H54 (cell line): ENCODE results near the gene LRP1B.

Source experiments
- DNase-seq: peaks from one replicate; pipeline ENCODE4 v3.0.0; 2011; ENCODE audit warnings: low spot score, mixed read lengths; ENCODE audit not compliant: insufficient read length
- FAIRE-seq: peaks from 3 replicates; lab custom pipeline; 2011; peaks lifted over from hg19 to GRCh38; lab: Jason Lieb, UNC
- POLR2A ChIP-seq: IDR thresholded peaks from 2 replicates; pipeline ENCODE4 v1.6.1; 2011; ENCODE audit warnings: low read depth, mild to moderate bottlenecking, low read length

Gene LRP1B

DNA sequence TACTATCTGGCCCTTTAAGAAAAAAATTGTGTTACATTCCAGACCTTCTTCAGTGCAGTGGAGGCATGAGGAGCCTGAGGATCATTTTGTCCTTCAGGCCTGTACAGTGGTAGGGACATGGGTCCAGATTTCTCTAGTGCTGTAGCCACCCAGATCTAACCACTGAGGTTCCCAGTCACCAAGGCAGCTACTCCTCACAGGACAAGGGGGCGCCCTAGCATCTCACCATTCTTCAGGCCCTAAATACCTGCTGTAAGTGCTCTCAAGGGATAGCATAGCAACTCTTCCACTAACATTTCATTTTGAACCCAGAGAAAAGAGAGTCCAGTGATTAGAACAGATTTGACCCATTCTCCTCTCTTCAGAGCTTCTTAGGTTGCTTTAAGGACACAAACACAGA lies 1533.0 kb downstream of the LRP1B start:
- TF ChIP-seq POLR2A: no peak
- FAIRE-seq (no peak), DNase-seq (no peak)

DNA sequence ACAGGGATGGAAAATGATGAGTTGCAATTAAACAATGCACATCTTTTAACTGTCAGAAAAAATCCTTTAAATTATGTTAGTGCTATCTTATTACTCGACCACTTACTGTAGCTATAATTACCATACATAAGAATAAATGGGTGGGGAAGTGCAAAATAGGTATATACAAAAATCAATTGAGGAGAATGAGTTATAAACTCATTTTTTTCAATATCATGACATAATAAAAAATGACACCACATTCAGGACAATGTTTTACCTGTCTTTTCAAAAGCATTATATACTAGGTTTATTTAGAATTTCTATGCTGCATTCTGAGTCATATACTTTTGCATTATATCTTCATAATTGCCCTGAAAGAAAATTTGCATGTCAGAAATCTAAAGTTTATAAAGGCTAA lies 1533.6 kb downstream of the LRP1B start:
- TF ChIP-seq POLR2A: no peak
- no peak for FAIRE-seq
- DNase-seq: no peak

GRCh38 chr2:140596447-140596846 lies 1534.4 kb downstream of the LRP1B start:
- no peak for TF ChIP-seq POLR2A
- no peak for FAIRE-seq
- DNase-seq: no peak

- TF ChIP-seq POLR2A: no peak
- no peak for DNase-seq
- no peak for FAIRE-seq
Measured at GRCh38 chr2:140595107-140595506, 1535.7 kb downstream of the LRP1B start.

- no peak for TF ChIP-seq POLR2A
- DNase-seq (no peak), FAIRE-seq (no peak)
Measured at GRCh38 chr2:140593132-140593531, 1537.7 kb downstream of the LRP1B start.

DNA sequence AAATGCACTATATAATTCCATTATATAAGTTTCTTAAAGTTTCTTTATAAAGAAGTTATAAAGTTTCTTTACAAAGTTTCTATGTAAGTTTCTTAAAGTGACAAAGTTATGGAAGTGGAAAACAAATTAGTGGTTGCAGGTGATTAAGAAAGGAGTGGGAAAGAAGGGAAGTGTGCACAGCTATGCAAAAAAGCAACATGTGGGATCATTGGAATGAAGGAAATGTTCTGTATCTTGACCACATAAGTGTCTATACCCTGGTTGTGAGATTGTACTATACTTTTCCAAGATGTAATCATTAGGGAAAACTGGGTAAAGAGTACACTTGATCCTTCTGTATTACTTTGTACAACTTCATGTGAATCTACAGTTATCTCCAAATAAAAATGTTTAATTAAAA lies 1541.1 kb downstream of the LRP1B start:
- FAIRE-seq (no peak), DNase-seq (no peak)
- TF ChIP-seq POLR2A: no peak

GRCh38 chr2:140589273-140589672 lies 1541.5 kb downstream of the LRP1B start:
- FAIRE-seq (no peak), DNase-seq (no peak)
- no peak for TF ChIP-seq POLR2A

- DNase-seq (peak; percentile 22), FAIRE-seq (peak; percentile 95)
Measured at GRCh38 chr2:140586379-140586778, 1544.4 kb downstream of the LRP1B start.

GRCh38 chr2:140585016-140585415 lies 1545.8 kb downstream of the LRP1B start:
- FAIRE-seq: no peak
- no peak for TF ChIP-seq POLR2A

More at GRCh38 chr2:140586379-140586778, 1544.4 kb downstream of the LRP1B start:
- TF ChIP-seq POLR2A: no peak

DNA sequence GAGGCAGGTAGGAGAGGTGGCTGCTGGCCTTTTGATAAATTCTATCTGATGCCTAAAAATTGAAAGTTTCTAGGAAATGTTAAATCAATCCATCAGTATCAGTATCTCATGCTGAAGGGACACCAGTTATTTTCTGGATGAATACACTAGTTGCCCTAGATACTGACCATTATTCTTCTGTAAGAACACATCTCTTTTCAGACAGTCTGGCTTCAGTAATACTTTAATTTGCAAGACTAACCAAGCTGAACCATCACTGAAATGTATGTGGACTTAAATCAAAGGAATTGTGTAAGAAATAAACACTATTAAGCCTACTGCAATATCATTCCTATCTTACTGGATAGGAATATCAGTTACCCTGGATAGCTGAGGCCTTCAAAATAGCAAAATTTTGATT lies 1546.3 kb downstream of the LRP1B start:
- TF ChIP-seq POLR2A: no peak
- DNase-seq (no peak), FAIRE-seq (no peak)

More at GRCh38 chr2:140585016-140585415, 1545.8 kb downstream of the LRP1B start:
- DNase-seq: no peak

DNA sequence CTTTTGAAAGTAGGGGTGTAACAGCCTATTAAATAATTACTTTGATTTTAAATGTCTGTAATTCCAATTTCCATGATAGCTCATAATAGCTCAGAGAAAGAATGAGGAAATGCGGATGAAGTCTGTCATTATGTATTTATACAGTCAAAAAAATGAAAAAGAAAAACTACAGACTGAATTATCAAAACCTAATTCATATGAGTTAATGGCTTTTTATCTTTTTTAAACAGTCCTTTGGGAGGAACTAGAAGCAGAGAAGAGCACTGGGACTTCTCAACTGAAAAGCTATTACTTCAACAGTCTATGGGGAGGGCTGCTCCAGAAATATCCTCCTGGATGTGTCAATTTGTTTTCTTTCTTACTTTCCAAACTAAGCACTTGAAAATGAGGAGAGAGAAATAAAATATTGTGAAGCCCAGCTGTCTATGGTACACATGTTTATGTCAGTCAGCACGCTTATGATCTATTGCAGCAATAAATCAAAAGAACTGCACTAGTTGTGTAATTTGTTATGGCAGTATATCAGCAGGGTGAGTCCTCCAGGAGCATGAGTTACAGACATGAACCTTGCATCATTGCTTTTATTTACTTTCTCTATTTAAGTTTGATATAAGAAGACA lies 1550.2 kb downstream of the LRP1B start:
- DNase-seq: no peak
- TF ChIP-seq POLR2A: no peak
- FAIRE-seq: no peak

DNA sequence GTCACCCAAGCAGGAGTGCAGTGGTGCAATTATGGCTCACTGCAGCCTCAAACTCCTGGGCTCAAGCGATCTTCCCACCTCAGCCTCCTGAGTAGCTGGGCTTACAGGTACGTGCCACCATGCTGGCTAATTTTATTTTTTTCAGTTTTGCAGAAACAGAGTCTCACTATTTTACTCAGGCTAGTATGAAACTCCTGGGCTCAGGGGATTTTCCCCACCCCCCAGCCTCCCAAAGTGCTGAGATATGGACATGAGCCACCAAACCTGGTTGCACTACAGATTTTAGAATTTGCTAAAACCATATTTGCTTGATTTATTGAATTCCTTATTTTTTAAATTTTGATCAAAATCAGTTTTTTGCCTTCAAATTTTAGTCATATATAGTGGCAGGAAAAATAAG lies 1553.4 kb downstream of the LRP1B start:
- TF ChIP-seq POLR2A: no peak

DNA sequence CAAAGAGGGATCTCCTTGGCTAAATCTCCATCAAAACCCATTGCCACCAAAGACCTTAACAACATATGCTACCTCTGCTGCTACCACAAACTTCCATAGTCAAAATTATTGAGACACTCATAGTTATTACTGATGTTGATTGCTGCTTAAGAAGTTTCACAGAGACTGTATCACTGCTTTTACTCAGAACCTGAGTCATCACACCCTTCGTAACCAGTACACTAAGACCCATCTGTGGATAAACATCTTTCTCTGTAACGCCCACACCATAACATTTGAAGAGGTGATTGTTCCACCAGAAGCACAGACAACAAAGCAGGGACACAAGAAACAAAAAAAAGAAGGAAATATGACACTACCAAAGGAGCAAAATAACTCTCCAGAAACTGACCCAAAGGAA lies 1563.1 kb downstream of the LRP1B start:
- DNase-seq (no peak), FAIRE-seq (no peak)
- no peak for TF ChIP-seq POLR2A

More for the DNA sequence above, 1553.4 kb downstream of the LRP1B start:
- DNase-seq (no peak), FAIRE-seq (no peak)

DNA sequence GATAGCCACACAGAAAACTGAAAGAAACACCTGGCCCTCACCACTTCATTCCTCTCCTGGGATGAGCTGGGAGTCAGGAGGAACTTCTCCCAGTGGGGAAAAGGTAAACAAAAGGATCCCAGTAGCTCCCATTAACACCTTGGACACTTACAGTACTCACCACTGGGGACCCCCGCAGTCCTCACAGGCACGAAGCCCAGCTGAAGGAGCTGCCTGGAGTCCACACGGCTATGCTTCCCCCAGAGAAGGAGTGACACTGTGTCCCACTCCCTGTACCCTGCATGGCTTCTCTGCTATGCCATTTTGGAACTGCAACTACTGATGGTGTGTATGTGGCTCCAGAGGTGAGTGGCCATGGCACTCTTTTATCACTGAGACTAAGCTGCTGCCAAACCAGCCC lies 1565.1 kb downstream of the LRP1B start:
- FAIRE-seq: no peak
- DNase-seq: no peak
- no peak for TF ChIP-seq POLR2A

GRCh38 chr2:140555701-140556100 lies 1575.1 kb downstream of the LRP1B start:
- no peak for TF ChIP-seq POLR2A
- no peak for DNase-seq
- no peak for FAIRE-seq
